A549 treated with Mapracorat at 1 μM for 4 hours (cell line): Measurements from ENCODE around the gene SLC2A4RG. TPM values are rescaled to one million over a fixed set of nuclear protein-coding genes. Genes with fewer than 3 reads are reported as not detected.

Experiments used
- total RNA-seq: library from RNA; stranded (reverse); fragments of 200-300 nt; extraction: Qiagen RNA extraction; gene quantifications from 5 replicates; pipeline ENCODE4 v1.2.3, GENCODE V29; 2022

SLC2A4RG gene, protein sequence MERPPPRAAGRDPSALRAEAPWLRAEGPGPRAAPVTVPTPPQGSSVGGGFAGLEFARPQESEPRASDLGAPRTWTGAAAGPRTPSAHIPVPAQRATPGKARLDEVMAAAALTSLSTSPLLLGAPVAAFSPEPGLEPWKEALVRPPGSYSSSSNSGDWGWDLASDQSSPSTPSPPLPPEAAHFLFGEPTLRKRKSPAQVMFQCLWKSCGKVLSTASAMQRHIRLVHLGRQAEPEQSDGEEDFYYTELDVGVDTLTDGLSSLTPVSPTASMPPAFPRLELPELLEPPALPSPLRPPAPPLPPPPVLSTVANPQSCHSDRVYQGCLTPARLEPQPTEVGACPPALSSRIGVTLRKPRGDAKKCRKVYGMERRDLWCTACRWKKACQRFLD
- 55.9 to 105 TPM (median 96.0 TPM) in 5 replicates for total RNA-seq

DNA sequence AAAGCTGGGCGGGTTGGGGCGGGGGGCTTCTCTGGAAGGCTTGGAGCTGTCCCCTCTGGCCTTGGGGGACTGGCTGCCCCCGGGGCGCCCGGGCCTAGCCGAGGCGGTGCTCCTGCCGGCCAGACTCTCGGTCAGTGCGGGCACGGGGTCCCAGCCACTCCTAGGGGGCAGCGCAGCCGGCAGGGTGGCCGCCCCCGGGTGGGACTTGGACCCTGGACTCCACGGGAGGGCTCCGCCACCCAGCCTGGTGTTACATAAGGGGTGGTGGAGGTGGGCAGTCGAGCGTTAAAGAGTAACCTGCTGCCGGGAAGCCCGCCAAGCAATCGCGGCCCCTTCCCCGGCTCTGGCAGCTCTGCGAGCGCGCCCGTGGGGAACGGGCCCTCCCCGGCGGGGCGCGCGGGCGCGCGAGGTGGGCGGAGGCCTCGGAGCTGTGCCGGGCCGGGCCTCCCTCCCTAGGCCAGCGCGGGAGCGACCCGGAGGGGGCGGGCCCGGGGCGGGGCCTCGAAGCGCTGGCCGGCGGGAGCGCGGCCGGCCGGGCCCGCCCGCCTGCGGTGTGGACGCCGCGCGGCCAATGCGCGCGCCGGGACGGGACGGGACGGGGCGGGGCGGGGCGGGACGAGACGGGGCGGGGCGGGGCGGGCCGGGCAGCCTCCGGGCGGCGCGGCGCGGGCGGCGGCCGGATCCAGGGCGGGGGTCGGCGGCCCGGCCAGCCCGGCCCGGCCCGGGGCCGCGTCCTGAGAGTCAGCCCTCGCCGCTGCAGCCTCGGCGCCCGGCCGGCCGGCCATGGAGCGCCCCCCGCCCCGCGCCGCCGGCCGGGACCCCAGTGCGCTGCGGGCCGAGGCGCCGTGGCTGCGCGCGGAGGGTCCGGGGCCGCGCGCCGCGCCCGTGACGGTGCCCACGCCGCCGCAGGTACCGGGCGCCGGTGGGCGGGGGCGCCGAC lies at the start of gene SLC2A4RG:
TSS of gene SLC2A4RG (plus strand) at position 647 of the 940 bp plus-strand sequence. CDS start at position 784, 137 bp downstream.

DNA sequence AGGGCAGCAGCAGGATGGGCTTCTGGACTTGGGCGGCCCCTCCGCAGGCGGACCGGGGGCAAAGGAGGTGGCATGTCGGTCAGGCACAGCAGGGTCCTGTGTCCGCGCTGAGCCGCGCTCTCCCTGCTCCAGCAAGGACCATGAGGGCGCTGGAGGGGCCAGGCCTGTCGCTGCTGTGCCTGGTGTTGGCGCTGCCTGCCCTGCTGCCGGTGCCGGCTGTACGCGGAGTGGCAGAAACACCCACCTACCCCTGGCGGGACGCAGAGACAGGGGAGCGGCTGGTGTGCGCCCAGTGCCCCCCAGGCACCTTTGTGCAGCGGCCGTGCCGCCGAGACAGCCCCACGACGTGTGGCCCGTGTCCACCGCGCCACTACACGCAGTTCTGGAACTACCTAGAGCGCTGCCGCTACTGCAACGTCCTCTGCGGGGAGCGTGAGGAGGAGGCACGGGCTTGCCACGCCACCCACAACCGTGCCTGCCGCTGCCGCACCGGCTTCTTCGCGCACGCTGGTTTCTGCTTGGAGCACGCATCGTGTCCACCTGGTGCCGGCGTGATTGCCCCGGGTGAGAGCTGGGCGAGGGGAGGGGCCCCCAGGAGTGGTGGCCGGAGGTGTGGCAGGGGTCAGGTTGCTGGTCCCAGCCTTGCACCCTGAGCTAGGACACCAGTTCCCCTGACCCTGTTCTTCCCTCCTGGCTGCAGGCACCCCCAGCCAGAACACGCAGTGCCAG lies 42.8 kb upstream of the SLC2A4RG start, which contains the start of gene TNFRSF6B:
TSS of gene TNFRSF6B (plus strand) at position 25 of the 729 bp plus-strand sequence. CDS start at position 141, 116 bp downstream.

DNA sequence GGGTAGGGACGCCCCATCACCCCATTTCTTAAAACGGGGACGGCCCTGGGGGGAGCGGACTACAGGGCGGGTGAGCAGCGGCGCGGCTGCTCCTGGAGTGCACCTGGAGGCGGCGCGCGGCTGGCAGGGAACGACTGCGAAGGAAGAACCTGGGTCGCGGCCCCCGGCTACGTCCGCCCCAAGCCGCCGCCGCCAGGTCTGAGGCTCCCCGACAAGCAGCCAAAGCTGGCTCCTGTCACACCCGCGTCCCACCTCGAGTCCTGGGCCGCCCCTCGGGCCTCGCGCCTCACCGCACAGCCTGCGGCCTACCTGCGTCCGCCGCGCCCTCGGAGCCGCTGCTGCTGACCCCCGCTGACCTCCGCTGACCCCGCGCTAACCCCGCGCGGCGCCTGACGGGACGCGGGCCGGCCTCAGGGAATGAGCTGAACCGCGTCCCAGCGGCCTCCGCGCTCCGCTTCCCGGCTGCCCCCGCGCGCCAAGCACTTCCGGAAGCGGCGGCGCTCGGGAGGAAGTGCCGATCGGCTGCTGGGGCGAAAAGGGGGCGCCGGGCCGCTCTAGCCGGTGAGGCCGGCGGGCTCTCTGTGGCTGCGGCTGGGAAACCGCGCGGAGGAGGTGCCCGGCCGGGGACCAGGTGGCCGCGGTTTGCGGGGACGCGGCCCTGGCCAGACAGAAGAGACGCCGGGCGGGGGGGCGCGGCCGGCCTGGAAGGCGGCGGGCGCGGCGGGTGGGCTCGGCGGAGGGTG lies 31.8 kb upstream of the SLC2A4RG start, which contains the start of the genes ARFRP1 and ZGPAT:
TSS of gene ARFRP1 (minus strand) at position 419 of the 743 bp plus-strand sequence. CDS start 885 bp downstream, outside the sequence.
TSS of gene ZGPAT (plus strand) at position 482 of the 743 bp plus-strand sequence. CDS start 542 bp downstream, outside the sequence.

DNA sequence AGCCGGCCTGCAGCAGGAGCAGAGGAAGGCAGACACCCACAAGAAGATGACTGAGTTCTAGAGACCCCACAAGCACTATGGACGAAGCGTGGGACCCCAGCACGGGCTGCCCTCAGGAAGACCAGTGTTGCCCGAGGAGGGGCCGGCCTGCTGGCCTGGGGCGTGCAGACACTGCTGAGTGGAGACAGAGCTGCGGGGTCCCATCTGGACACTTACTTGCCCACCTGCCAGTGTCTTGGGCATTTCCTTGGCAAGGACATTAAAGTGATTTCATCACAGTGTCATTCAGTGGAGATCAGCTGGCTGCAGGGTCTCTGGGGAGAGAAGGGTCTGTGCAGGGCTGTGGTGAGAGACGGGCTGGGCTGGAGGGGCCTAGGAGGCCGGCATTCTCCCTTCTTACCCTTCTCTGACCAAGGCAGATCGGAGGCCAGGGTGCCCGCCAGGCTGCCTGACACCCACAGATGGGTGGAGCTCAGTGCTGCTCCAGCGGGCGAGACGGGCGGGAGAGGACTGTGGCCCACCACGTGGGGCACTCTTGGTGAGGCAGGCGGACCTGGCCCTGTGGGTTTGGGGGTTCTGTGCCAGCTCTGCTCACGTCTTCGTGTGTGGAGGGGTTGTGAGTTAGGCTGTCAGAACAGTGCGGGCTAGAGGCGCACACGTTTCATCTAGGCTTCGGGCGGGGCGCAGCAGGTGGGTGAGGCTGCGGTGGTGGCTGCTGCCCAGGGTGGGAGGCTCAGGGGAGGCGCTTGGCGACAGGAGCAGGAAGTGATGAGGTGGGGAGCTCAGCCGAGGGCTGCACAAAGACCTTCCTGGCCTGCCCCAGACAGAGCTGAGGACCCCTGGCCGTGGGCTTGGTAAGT lies 3.5 kb upstream of the SLC2A4RG start, which contains the start of gene LIME1:
TSS of gene LIME1 (plus strand) at position 806 of the 860 bp plus-strand sequence. CDS start 886 bp downstream, outside the sequence.

Other genes starting within 250 kb of the SLC2A4RG start
- 132 to 182 TPM (median 150 TPM) in 5 replicates for gene EEF1A2, start 240.7 kb upstream of the SLC2A4RG start, total RNA-seq
- gene PPDPF, start 219.0 kb upstream of the SLC2A4RG start, total RNA-seq: 265 to 337 TPM (median 318 TPM) in 5 replicates
- 2.4 to 3.6 TPM (median 3.1 TPM) in 5 replicates for gene PTK6, start 202.4 kb upstream of the SLC2A4RG start, total RNA-seq
- gene SRMS, start 192.0 kb upstream of the SLC2A4RG start, total RNA-seq: 0.10 to 0.16 TPM in 2 of 5 replicates, not detected in the others
- 0.18 to 0.46 TPM (median 0.25 TPM) in 5 replicates for gene FNDC11, start 185.6 kb upstream of the SLC2A4RG start, total RNA-seq
- gene HELZ2, start 165.5 kb upstream of the SLC2A4RG start, total RNA-seq: 15.8 to 24.2 TPM (median 22.2 TPM) in 5 replicates
- 7.9 to 10.7 TPM (median 9.8 TPM) in 5 replicates for gene GMEB2, start 112.7 kb upstream of the SLC2A4RG start, total RNA-seq
- 7.7 to 11.7 TPM (median 9.6 TPM) in 5 replicates for gene STMN3, start 86.4 kb upstream of the SLC2A4RG start, total RNA-seq
- 3.4 to 10.0 TPM (median 7.0 TPM) in 5 replicates for gene RTEL1, start 81.5 kb upstream of the SLC2A4RG start, total RNA-seq
- 0.35 to 1.5 TPM (median 0.93 TPM) in 5 replicates for gene TNFRSF6B, start 43.1 kb upstream of the SLC2A4RG start, total RNA-seq
- gene ARFRP1, start 31.8 kb upstream of the SLC2A4RG start, total RNA-seq: 30.6 to 40.0 TPM (median 36.2 TPM) in 5 replicates
- gene ZGPAT, start 31.7 kb upstream of the SLC2A4RG start, total RNA-seq: 22.0 to 30.9 TPM (median 26.9 TPM) in 5 replicates
- 5.6 to 12.4 TPM (median 9.3 TPM) in 5 replicates for gene LIME1, start 3.1 kb upstream of the SLC2A4RG start, total RNA-seq
- gene ZBTB46, start 91.5 kb downstream of the SLC2A4RG start, total RNA-seq: 0.75 to 1.1 TPM (median 0.92 TPM) in 5 replicates
- not detected in 5 replicates for gene ABHD16B, start 121.7 kb downstream of the SLC2A4RG start, total RNA-seq
- gene TPD52L2, start 125.5 kb downstream of the SLC2A4RG start, total RNA-seq: 126 to 137 TPM (median 132 TPM) in 5 replicates
- 22.6 to 29.0 TPM (median 28.3 TPM) in 5 replicates for gene DNAJC5, start 155.3 kb downstream of the SLC2A4RG start, total RNA-seq
- 25.1 to 39.5 TPM (median 33.0 TPM) in 5 replicates for gene UCKL1, start 216.6 kb downstream of the SLC2A4RG start, total RNA-seq
- gene ZNF512B, start 230.2 kb downstream of the SLC2A4RG start, total RNA-seq: 9.0 to 13.6 TPM (median 12.2 TPM) in 5 replicates
- gene SAMD10, start 239.9 kb downstream of the SLC2A4RG start, total RNA-seq: not detected in 5 replicates
- gene PRPF6, start 241.4 kb downstream of the SLC2A4RG start, total RNA-seq: 49.2 to 55.6 TPM (median 53.8 TPM) in 5 replicates